ENCODE data around the gene TRPC4AP. TPM values are rescaled to one million over a fixed set of nuclear protein-coding genes. Genes with fewer than 3 reads are reported as not detected.

TRPC4AP gene
- total RNA-seq, 1 donor from 2014 or later = 61.9 TPM

DNA sequence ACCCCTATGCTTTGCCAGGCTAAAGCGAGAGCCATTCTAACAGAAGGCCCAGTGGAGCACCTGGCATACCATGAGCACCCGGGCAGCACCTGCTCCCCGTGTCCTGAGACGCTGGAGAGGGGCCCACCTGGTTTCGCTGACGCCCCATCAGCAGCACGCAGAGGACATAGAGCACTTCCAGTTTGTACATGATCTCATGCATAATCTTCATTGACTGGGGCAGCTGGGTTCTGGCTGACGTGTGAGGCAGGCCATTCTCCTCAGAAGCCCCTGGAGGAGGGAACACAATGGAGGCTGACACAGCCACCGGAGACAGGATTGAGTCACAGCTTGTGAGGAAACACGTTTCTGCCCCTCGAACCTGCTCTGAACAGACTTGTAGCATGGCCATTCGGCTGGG, 71.5 kb downstream of the TRPC4AP start:
- Histone ChIP-seq H3K4me1 (peaks cover 41% of the 10 kb centered on the region), H3K36me3 (peaks cover 0 to 11% of the 10 kb centered on the region in 2 donors), H3K27ac (peak overlapping the region; percentile 23)

DNA sequence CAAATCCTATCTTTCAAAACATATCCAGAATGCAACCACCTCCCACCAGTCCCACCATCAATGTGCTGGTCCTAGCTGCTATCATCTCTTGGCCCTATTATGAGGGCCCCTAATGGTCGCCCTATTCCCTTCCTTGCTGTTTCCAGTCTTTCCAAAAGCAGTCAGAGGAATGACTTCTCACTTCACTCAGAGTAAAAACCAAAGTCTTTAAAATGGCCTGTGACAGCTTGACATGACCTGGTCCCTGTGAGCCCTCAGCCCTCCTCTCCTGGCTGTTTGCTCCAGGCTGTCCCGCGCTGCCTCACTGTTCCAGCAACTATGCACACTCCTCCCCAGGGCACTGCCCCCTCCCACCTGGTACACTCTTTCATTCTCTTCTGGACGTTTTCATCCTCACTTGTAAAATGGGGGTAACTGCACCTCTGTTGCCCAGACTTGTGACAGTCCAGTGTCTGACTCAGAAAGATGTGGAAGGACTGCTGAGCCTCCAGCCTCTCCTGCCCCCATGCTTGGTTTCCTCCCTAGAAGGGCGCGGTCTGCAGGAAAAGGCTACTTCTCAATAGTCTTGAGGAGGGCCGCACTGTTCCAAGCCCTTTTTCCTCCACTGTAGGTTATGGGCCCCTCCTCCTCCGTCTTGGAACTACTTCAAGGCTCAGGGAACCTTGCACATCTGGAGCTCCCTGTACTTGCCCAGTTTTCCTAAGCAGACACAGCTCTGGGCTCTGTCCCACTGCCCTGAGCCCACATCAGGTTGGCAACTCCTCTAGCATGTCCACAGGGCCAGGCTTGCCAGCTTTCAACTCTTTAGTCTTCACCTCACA, 72.3 kb downstream of the TRPC4AP start:
- no peak overlapping the region for H3K4me3 ChIP-seq
- TF ChIP-seq POLR2A (IDR thresholded peaks at IDR 0.05) = no peak
- TF ChIP-seq, protein P1, sequence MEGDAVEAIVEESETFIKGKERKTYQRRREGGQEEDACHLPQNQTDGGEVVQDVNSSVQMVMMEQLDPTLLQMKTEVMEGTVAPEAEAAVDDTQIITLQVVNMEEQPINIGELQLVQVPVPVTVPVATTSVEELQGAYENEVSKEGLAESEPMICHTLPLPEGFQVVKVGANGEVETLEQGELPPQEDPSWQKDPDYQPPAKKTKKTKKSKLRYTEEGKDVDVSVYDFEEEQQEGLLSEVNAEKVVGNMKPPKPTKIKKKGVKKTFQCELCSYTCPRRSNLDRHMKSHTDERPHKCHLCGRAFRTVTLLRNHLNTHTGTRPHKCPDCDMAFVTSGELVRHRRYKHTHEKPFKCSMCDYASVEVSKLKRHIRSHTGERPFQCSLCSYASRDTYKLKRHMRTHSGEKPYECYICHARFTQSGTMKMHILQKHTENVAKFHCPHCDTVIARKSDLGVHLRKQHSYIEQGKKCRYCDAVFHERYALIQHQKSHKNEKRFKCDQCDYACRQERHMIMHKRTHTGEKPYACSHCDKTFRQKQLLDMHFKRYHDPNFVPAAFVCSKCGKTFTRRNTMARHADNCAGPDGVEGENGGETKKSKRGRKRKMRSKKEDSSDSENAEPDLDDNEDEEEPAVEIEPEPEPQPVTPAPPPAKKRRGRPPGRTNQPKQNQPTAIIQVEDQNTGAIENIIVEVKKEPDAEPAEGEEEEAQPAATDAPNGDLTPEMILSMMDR (IDR thresholded peaks at IDR 0.05) = no peak
- no peak for TF ChIP-seq POLR2AphosphoS5 (IDR thresholded peaks at IDR 0.05; ENCODE audit: insufficient read depth in 1 of 2, low read depth in 1 of 2)
- H3K27ac ChIP-seq = peak overlapping the region; percentile 23
- intact Hi-C loops (cut with DNase I) = no loop called here
- H3K9me3 ChIP-seq = no peaks in the 10 kb centered on the region
- no peaks in the 10 kb centered on the region for H3K27me3 ChIP-seq
- peaks cover 0 to 18% of the 10 kb centered on the region in 2 donors for H3K36me3 ChIP-seq
- H3K4me1 ChIP-seq = peaks cover 41% of the 10 kb centered on the region
- no peak for DNase-seq (ENCODE audit: extremely low spot score in 2 of 2)

More for the DNA sequence above, 71.5 kb downstream of the TRPC4AP start:
- TF ChIP-seq POLR2AphosphoS5 (IDR thresholded peaks at IDR 0.05; ENCODE audit: insufficient read depth in 1 of 2, low read depth in 1 of 2) = no peak
- no peak for TF ChIP-seq POLR2A (IDR thresholded peaks at IDR 0.05)
- TF ChIP-seq, protein P1 (IDR thresholded peaks at IDR 0.05) = no peak
- DNase-seq (ENCODE audit: extremely low spot score in 2 of 2) = no peak
- intact Hi-C loops (cut with DNase I) = no loop called here
- Histone ChIP-seq H3K27me3 (no peaks in the 10 kb centered on the region), H3K9me3 (no peaks in the 10 kb centered on the region), H3K4me3 (no peak overlapping the region)

DNA sequence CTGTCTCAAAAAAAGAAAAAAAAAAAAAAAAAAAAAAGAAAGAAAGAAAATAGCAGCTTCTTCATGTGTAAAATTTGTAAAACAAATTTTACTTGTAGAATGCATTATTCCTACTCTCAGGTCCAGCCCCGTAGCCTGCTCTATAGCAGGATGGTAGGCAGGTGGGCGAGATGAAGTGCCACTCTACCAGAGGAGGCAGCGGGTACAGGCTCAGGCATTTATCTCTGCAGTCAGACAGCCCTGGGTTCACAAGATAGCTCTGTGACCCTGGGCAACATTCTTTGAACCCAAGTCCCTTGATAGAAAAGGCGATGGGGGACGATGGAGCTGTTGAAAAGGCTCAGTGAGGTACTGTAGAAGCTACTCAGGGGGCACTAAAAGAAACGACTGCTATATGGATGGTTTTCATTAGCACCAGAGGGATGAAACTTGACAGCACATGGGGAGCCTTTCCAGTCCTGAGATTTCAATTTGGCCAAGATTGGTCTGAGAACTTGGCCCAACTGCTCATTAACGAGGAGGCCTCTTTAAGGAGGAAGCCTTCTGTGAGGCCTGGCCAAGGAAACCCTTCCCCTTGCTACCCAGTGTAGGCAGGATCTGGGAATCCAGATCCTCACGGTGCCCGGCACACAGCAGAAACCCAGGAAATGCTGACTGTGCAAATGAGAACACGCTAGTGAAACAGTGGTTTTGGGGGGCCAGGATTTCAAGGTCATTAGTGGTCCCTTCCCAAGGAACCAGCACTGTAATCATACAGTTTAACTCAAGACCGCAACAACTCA, 73.8 kb downstream of the TRPC4AP start:
- Histone ChIP-seq H3K27ac (peak overlapping the region; percentile 39), H3K36me3 (peaks cover 0 to 34% of the 10 kb centered on the region in 2 donors), H3K9me3 (no peaks in the 10 kb centered on the region), H3K4me3 (no peak overlapping the region), H3K27me3 (no peaks in the 10 kb centered on the region), H3K4me1 (peaks cover 41% of the 10 kb centered on the region)
- peak; percentile 34 to 52 for DNase-seq (ENCODE audit: extremely low spot score in 2 of 2)
- intact Hi-C loops (cut with DNase I) = no loop called here
- no peak for TF ChIP-seq POLR2A (IDR thresholded peaks at IDR 0.05)

DNA sequence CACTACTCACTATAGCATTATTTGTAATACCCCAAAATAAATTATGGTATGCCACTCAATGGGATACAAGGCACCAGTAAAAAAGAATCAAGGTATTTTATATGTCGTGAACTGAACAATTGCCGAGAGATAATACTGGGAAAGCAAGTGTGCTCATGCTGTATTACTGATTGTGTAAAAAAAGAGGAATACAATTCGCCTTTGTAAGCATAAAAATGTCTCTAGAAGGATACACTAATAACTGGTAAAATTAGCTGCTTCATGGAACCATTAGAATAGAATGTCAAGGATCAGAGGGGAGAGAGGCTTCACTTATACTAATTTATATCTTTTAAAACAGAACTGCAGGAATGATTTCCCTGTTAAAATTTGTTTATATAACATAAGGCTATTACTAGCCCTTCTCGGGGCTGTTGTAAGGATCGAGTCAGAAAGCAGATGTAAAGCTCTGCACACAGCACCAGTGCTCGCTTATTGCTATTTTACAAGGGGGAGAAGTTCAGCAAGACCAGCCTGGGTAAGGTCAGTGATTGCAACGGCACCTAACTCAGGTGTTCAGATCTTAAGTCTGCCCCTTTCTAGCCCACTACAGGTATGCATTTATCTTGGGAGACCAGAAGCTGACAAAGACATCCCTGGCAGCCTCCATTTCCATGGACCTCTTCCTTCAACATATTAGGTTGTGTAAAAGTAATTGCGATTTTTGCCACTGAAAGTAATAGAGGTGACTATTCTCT, 75.3 kb downstream of the TRPC4AP start:
- Histone ChIP-seq H3K36me3 (peaks cover 0 to 49% of the 10 kb centered on the region in 2 donors), H3K27me3 (no peaks in the 10 kb centered on the region), H3K27ac (no peak overlapping the region), H3K9me3 (no peaks in the 10 kb centered on the region), H3K4me1 (peaks cover 50% of the 10 kb centered on the region), H3K4me3 (no peak overlapping the region)
- intact Hi-C loops (cut with DNase I) = no loop called here
- TF ChIP-seq POLR2AphosphoS5 (IDR thresholded peaks at IDR 0.05; ENCODE audit: insufficient read depth in 1 of 2, low read depth in 1 of 2) (no peak), POLR2A (IDR thresholded peaks at IDR 0.05) (no peak)
- TF ChIP-seq, protein P1 (IDR thresholded peaks at IDR 0.05) = no peak
- peak; percentile 52 for DNase-seq (ENCODE audit: extremely low spot score in 2 of 2)

DNA sequence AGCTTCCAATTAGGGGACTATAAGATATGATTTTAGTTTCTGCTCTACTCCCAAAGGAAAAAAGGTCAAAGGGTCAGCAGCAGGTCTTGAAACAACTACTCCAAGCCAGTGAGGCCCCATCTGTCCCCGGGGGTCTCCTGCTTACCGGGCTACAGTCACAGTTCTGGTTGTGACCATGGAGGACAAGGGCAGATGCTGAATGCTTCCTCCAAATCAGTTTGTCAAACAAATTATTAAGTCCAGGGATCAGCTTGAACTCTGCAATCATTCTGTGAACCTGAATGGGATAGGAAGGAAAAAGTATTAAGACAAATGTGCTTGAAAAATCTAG, 76.8 kb downstream of the TRPC4AP start:
- intact Hi-C loops (cut with DNase I) = no loop called here
- Histone ChIP-seq H3K4me3 (no peak overlapping the region), H3K4me1 (peaks cover 47% of the 10 kb centered on the region), H3K36me3 (peaks cover 0 to 50% of the 10 kb centered on the region in 2 donors), H3K27ac (no peak overlapping the region), H3K9me3 (no peaks in the 10 kb centered on the region), H3K27me3 (no peaks in the 10 kb centered on the region)
- DNase-seq (ENCODE audit: extremely low spot score in 2 of 2) = peak in 1 of 2 donors; percentile 16
- no peak for TF ChIP-seq POLR2A (IDR thresholded peaks at IDR 0.05)
- TF ChIP-seq, protein P1 (IDR thresholded peaks at IDR 0.05) = no peak
- TF ChIP-seq POLR2AphosphoS5 (IDR thresholded peaks at IDR 0.05; ENCODE audit: insufficient read depth in 1 of 2, low read depth in 1 of 2) = no peak
